ACC112 (cell line): ENCODE data around the gene DPYSL3.

Source experiments
- H2AFZ ChIP-seq: fragments of 200-600 bp; sonication (generic); one replicate; pipeline ENCODE4 v1.6.0; 2017; ENCODE audit warnings: antibody characterized with exemption, low read length; ENCODE audit not compliant: unreplicated experiment
- H3K27ac ChIP-seq: fragments of 200-600 bp; sonication (generic); 2 replicates; pipeline ENCODE4 v1.5.1; 2014; ENCODE audit warnings: low read depth, mild to moderate bottlenecking, antibody characterized with exemption, low read length, moderate library complexity
- H3K27me3 ChIP-seq: fragments of 200-600 bp; sonication (generic); 2 replicates; pipeline ENCODE4 v1.6.1; 2014; ENCODE audit warnings: mild to moderate bottlenecking, antibody characterized with exemption, low read length, moderate library complexity, mixed read lengths; ENCODE audit not compliant: insufficient read depth
- H3K36me3 ChIP-seq: fragments of 200-600 bp; sonication (generic); 2 replicates; pipeline ENCODE4 v1.6.1; 2016; ENCODE audit warnings: mild to moderate bottlenecking, antibody characterized with exemption, low read length, moderate library complexity, mixed read lengths; ENCODE audit not compliant: insufficient read depth
- H3K4me1 ChIP-seq: fragments of 200-600 bp; sonication (generic); one replicate; pipeline ENCODE4 v1.6.1; 2016; ENCODE audit warnings: low read length, mixed read lengths; ENCODE audit not compliant: insufficient read depth, unreplicated experiment, control insufficient read depth
- H3K4me3 ChIP-seq: fragments of 200-600 bp; sonication (generic); 2 replicates; pipeline ENCODE4 v1.5.1; 2014; ENCODE audit warnings: mild to moderate bottlenecking, low read depth, low read length
- H3K79me2 ChIP-seq: fragments of 200-600 bp; sonication (generic); one replicate; pipeline ENCODE4 v1.6.0; 2016; ENCODE audit warnings: low read length; ENCODE audit not compliant: control insufficient read depth, unreplicated experiment, insufficient read depth

The DPYSL3 gene

DNA sequence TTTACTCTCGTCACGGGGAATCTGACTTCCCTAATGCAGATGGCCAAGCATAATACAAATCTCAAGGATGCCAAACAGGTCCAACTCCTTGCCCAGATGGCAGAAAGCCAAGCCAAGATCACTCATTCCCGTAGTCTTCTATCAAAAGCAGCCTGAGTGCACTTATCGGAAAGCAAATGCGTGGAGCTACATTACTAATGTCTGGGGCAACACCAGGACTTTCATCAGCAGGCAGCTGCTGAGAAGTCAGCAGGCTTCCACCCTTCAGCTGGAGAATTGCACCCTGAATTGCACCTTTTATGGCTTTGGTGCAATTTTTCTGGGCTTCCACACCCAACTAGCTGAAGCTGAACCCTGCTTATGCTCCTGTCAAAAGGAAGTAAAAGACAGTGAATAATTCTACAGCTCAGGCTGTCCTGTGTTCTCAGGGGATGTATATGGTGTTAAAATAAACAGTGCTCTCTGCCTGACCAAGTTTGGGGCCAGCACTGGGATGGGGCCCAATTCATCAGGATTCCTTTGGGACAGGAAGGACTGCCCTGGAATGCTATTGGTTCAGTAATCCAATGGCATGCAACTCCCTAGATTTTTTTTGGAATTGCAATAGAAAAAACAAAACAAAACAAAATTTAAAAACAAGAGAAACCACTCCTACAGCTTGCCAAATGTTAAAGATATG is 92.6 kb downstream of the DPYSL3 start:
- Histone ChIP-seq H3K27ac (peak overlapping the region; percentile 47), H3K4me3 (peak overlapping the region; percentile 13), H3K79me2 (no peaks in the 10 kb centered on the region), H3K27me3 (no peaks in the 10 kb centered on the region), H3K4me1 (peaks cover 20% of the 10 kb centered on the region), H2AFZ (no peak overlapping the region), H3K36me3 (no peaks in the 10 kb centered on the region)

DNA sequence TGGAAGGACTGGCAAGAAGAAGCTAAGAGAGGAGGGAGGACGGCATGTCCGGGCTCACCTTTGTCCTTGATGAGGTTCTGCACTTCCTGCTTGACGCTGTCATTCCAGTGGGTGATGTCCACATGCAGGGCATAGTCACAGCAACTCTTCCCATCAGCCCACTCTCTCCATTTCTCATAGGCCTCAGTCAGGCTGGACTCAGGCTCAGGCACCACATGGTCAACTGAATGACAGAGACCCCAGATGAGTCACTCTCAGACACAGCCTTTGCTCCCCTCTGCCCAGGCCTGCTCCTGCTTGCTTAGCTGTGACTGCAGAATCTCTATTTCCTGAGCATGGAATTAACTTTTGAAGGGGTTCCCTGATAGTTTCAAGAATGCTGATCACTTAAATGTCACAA is 94.2 kb downstream of the DPYSL3 start:
- no peak overlapping the region for H3K4me3 ChIP-seq
- H3K27me3 ChIP-seq: no peaks in the 10 kb centered on the region
- no peak overlapping the region for H3K27ac ChIP-seq
- H2AFZ ChIP-seq: no peak overlapping the region
- H3K4me1 ChIP-seq: peaks cover 20% of the 10 kb centered on the region
- H3K79me2 ChIP-seq: no peaks in the 10 kb centered on the region
- no peaks in the 10 kb centered on the region for H3K36me3 ChIP-seq

DNA sequence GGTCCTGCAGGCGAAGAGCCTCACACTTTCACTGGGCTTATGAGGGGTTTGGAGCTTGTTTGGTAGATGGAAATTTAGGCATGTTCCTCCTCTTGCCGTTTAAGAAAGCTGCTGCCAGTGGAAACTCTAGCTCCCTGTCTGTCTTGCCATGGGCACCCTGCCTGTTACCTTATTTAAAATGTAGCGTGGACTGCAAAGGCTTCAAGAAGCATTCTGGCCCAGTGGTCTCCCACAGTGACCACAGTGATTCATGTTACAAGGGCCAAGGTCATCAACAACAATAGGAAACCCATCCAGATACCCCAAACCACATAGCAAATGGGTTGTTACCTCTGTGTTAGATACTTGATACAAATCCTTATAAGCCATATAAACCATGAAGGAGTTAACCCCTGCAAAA is 96.6 kb downstream of the DPYSL3 start:
- Histone ChIP-seq H3K36me3 (no peaks in the 10 kb centered on the region), H3K27me3 (no peaks in the 10 kb centered on the region), H2AFZ (no peak overlapping the region), H3K4me1 (peaks cover 20% of the 10 kb centered on the region), H3K4me3 (no peak overlapping the region), H3K79me2 (no peaks in the 10 kb centered on the region), H3K27ac (no peak overlapping the region)

DNA sequence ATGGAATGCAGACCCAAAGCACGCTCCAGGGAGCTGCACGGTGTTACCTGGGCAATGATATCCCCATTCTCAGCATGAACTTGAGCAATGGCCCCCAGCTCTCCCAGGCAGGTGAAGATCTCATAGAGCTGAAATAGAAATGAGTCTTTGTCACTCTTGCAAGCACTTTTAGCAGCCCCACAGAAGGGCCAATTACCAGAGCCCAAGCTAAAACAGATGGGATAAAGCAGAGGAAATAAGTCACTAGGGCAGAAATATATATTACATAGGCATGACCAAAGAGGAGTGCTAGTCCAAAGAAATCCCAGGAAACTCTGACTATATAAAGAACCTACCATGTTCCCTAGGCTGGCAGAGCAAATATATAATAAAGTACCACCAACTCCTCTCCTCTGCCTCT is 97.3 kb downstream of the DPYSL3 start:
- Histone ChIP-seq H3K4me3 (no peak overlapping the region), H3K4me1 (peaks cover 13% of the 10 kb centered on the region), H3K79me2 (no peaks in the 10 kb centered on the region), H2AFZ (no peak overlapping the region), H3K36me3 (no peaks in the 10 kb centered on the region), H3K27me3 (no peaks in the 10 kb centered on the region), H3K27ac (no peak overlapping the region)

- Histone ChIP-seq H3K4me3 (no peak overlapping the region), H3K27ac (no peak overlapping the region), H3K27me3 (no peaks in the 10 kb centered on the region), H2AFZ (no peak overlapping the region), H3K36me3 (no peaks in the 10 kb centered on the region), H3K79me2 (no peaks in the 10 kb centered on the region), H3K4me1 (peaks cover 3% of the 10 kb centered on the region)
Measured at GRCh38 chr5:147411359-147412319, 98.2 kb downstream of the DPYSL3 start.

DNA sequence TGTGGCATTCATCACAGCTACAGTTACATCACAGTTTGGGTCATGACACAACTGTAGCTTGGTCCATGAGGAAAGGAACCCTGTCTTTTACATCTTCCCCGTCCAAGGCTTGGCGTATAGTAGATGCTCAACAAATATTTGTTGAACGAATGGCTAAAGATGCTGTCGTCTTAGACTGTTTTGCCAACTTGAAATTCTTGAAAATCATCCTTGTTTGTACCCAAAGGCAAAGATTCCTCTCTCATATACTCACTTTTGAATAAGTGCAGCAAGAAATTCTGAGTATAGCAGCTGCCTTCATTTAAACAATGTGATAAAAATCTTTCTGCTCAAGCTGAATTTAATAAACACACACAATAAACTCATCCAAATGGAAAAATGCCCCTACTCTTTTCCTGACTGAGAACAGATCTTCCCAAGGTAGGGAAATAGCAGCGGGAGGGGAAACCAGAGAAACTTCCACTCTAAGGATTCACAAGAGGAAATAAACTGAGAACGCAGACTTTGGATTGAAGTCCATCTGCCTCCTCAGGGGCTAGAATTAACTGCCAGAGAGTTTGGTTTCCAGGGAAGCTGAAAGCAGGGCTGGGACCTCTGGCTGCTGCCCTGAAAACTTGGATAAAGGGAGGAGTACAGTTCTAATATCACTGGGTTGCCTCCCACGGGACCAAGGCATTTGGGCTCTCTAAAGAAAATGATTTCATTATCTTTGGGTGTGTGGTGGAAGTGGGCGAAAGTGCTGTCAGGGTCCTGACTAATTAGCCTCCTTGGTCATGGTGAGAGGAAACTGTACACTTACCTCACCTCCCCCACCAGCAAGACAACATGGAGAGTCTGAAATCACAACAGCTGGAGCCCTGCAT is 99.1 kb downstream of the DPYSL3 start:
- H3K36me3 ChIP-seq: no peaks in the 10 kb centered on the region
- no peak overlapping the region for H3K4me3 ChIP-seq
- no peaks in the 10 kb centered on the region for H3K79me2 ChIP-seq
- H3K27me3 ChIP-seq: no peaks in the 10 kb centered on the region
- no peaks in the 10 kb centered on the region for H3K4me1 ChIP-seq
- H2AFZ ChIP-seq: no peak overlapping the region
- no peak overlapping the region for H3K27ac ChIP-seq

GRCh38 chr5:147408980-147409379 is 100.9 kb downstream of the DPYSL3 start:
- H3K79me2 ChIP-seq: no peaks in the 10 kb centered on the region

DNA sequence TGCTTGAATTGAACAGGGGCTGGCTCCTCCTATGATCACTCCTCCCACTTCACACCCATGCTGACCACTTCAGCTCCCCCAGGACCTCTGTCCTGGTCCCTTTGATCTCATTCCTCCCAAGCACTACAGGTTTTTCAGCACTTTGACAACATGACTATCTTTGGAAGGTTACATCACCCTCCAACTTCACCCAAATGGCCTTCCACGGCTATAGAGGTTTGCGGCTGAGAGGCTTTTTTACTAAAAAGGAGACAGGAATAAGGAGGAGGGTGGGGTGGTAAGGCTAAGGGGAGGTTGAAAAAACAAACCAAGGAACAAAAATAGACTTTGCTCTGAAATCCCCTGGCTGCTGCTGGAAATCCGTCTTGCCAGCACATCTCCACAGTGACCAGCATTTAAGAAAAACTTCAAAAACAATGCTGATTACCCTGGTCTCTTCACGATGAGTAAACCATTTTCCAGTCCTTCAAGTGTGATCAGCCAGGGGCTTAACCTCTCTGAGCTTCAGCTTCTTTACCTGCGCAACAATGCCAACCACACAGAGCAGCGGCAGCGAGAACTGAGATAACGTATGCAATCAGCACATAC is 102.7 kb downstream of the DPYSL3 start:
- Histone ChIP-seq H2AFZ (no peak overlapping the region), H3K27ac (0 out of 2 replicates have a peak overlapping the region, but pooled peaks have one; percentile 3), H3K79me2 (no peaks in the 10 kb centered on the region), H3K27me3 (no peaks in the 10 kb centered on the region), H3K4me3 (no peak overlapping the region), H3K4me1 (peaks cover 24% of the 10 kb centered on the region), H3K36me3 (no peaks in the 10 kb centered on the region)

More at GRCh38 chr5:147408980-147409379, 100.9 kb downstream of the DPYSL3 start:
- Histone ChIP-seq H2AFZ (no peak overlapping the region), H3K27me3 (no peaks in the 10 kb centered on the region), H3K27ac (no peak overlapping the region), H3K4me1 (peaks cover 9% of the 10 kb centered on the region), H3K36me3 (no peaks in the 10 kb centered on the region), H3K4me3 (no peak overlapping the region)

GRCh38 chr5:147406636-147407035 is 103.2 kb downstream of the DPYSL3 start:
- H3K27ac ChIP-seq: 0 out of 2 replicates have a peak overlapping the region, but pooled peaks have one; percentile 3
- H3K36me3 ChIP-seq: no peaks in the 10 kb centered on the region
- H3K4me3 ChIP-seq: no peak overlapping the region
- peaks cover 24% of the 10 kb centered on the region for H3K4me1 ChIP-seq
- H3K27me3 ChIP-seq: no peaks in the 10 kb centered on the region
- no peak overlapping the region for H2AFZ ChIP-seq
- H3K79me2 ChIP-seq: no peaks in the 10 kb centered on the region

- peak overlapping the region; percentile 93 for H3K27ac ChIP-seq
- H3K27me3 ChIP-seq: no peaks in the 10 kb centered on the region
- H2AFZ ChIP-seq: peak overlapping the region; percentile 73
- peaks cover 24% of the 10 kb centered on the region for H3K4me1 ChIP-seq
- H3K36me3 ChIP-seq: no peaks in the 10 kb centered on the region
- H3K79me2 ChIP-seq: no peaks in the 10 kb centered on the region
- H3K4me3 ChIP-seq: peak overlapping the region; percentile 36; the same call in 1 of the 2 replicates
Measured at GRCh38 chr5:147404706-147405105, 105.2 kb downstream of the DPYSL3 start.
